LNCAP (cell line): Measurements from ENCODE around the gene TRAF3.

Experiments
- TF ChIP-seq, protein P1 (sequence below): fragments of 450-650 bp; IDR thresholded peaks from 2 replicates; pipeline ENCODE4 v1.5.1; 2017; ENCODE audit warnings: mild to moderate bottlenecking

Gene TRAF3

DNA sequence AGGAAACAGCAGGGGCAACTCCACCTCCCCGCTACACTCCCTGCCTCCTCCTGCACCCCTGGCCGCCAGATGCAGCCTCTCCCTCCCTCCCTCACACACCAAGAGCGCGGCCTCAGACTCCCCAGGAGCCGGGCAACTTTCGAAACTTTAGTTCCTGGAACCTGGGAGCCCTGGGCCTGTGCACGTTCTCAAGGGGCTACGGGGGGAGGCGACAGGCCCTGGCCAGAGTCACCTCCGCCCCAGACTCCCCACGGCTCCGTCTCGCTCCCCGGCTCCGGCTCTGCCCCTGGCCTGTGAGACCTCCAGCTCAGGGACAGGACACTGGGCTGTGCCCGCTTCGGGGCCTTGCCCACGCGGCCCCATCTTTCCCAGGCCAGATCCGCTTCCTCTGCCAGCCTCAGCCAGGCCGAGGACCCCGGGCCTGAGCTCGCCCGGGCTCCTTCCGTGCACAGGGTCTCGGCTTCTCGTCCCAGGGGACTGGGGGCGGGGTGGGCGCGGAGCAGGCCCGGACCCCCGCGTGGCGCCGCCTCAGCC lies 150.7 kb downstream of the TRAF3 start:
- TF ChIP-seq, protein P1, sequence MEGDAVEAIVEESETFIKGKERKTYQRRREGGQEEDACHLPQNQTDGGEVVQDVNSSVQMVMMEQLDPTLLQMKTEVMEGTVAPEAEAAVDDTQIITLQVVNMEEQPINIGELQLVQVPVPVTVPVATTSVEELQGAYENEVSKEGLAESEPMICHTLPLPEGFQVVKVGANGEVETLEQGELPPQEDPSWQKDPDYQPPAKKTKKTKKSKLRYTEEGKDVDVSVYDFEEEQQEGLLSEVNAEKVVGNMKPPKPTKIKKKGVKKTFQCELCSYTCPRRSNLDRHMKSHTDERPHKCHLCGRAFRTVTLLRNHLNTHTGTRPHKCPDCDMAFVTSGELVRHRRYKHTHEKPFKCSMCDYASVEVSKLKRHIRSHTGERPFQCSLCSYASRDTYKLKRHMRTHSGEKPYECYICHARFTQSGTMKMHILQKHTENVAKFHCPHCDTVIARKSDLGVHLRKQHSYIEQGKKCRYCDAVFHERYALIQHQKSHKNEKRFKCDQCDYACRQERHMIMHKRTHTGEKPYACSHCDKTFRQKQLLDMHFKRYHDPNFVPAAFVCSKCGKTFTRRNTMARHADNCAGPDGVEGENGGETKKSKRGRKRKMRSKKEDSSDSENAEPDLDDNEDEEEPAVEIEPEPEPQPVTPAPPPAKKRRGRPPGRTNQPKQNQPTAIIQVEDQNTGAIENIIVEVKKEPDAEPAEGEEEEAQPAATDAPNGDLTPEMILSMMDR = no peak

DNA sequence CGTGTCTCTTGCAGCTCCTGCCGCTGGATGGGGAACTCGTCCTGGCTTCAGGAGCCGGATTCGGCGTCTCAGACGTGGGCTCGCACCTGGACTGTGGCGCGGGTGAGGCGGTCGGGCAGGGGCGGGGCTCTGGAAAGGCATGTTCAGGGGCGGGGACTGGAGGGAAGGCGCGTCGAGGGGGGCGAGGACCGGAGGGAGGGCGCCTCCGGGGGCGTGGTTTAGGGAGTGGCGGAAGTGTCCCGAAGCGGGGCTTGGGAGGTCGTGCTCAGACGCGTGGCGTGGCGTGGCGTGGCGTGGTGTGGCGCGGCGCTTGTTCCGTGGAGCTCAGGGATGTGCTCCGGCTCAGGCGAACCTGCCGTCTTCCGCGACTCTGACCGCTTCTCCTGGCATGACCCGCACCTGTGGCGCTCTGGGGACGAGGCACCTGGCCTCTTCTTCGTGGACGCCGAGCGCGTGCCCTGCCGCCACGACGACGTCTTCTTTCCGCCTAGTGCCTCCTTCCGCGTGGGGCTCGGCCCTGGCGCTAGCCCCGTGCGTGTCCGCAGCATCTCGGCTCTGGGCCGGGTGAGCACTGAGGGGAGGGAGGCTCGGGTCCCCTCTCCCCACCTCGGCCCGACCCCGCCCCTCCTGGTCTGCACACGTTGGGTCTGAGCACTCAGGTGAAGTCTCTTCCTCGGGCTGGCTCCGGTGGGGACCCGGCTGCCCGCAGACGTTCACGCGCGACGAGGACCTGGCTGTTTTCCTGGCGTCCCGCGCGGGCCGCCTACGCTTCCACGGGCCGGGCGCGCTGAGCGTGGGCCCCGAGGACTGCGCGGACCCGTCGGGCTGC lies 151.4 kb downstream of the TRAF3 start:
- TF ChIP-seq, protein P1 = no peak

DNA sequence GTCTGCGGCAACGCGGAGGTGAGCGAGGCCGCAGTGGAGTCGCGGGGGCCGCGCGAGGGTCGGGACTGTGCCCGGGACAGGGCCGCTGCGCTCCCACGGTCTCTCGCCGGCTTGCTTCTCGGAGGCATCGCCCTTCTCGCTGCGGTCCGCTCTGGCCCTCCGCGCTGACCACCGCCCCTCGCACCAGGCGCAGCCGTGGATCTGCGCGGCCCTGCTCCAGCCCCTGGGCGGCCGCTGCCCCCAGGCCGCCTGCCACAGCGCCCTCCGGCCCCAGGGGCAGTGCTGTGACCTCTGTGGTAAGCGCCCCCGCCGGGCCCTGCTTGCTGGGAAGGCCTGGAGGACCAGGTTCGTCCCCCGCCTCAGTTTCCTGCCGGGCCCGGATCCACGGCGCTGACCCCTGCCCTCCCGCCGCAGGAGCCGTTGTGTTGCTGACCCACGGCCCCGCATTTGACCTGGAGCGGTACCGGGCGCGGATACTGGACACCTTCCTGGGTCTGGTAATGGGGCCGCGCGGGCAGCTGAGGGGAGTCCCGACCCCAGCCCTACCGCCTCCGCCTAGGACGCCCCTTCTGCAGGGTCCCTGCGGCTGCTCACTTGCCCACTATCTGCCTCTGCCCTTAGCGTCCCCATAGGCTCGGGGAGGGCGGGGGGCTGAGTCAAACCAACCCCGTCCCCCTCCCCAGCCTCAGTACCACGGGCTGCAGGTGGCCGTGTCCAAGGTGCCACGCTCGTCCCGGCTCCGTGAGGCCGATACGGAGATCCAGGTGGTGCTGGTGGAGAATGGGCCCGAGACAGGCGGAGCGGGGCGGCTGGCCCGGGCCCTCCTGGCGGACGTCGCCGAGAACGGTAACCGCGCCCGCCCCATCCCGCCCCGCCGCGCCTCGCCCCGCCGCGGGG lies 152.2 kb downstream of the TRAF3 start:
- TF ChIP-seq, protein P1 = no peak

DNA sequence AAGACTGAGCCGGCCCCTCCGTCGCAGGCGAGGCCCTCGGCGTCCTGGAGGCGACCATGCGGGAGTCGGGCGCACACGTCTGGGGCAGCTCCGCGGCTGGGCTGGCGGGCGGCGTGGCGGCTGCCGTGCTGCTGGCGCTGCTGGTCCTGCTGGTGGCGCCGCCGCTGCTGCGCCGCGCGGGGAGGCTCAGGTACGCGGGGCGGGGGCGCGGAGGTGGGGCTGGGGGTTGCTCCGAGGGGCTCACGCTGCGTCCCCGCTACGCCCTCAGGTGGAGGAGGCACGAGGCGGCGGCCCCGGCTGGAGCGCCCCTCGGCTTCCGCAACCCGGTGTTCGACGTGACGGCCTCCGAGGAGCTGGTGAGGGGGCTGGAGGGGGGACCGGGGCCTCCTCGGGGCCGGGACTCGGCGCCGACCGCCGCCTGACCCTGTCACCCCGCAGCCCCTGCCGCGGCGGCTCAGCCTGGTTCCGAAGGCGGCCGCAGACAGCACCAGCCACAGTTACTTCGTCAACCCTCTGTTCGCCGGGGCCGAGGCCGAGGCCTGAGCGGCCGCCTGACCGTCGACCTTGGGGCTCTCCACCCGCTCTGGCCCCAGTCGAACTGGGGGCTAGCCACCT lies 153.0 kb downstream of the TRAF3 start:
- TF ChIP-seq, protein P1 = no peak

DNA sequence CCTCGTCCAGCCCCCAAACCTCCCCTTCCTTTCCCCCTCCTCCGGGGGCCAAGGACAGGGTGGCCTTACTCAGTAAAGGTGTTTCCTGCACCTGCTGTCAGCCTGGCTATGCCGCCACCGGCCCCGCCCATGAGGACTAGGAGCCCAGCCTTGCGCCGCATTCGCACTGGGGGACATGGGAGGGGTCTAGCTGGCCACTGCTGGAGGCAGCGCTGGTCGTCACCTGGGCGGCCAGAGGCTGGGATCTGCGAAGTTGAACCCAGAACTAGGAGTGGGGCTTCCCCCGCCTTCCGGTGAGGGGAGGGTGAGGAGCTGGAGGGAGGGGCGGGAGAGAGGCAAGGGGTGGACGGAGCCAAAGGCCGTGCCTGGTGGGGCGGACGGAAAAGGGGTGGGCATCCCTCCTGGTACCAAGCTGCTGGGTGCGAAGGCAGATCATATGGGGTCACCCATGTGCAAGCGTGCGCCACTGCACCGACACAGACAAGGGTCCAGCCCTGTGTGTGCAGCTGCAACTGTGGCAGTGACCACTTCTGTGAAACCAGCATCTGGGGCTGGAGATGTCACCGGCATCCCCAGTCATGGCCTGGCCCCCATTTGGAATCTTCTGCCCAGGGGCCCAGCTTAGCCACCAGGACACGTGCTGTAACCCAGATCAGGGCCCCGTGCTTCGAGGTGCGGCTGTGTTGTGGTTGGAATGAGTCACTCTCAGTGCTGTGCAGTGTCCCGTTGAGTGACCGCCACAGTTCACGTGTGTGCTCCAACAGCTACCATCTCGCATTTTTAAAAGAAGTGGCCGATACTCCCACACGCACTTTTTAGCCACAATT lies 153.7 kb downstream of the TRAF3 start:
- TF ChIP-seq, protein P1 = no peak

DNA sequence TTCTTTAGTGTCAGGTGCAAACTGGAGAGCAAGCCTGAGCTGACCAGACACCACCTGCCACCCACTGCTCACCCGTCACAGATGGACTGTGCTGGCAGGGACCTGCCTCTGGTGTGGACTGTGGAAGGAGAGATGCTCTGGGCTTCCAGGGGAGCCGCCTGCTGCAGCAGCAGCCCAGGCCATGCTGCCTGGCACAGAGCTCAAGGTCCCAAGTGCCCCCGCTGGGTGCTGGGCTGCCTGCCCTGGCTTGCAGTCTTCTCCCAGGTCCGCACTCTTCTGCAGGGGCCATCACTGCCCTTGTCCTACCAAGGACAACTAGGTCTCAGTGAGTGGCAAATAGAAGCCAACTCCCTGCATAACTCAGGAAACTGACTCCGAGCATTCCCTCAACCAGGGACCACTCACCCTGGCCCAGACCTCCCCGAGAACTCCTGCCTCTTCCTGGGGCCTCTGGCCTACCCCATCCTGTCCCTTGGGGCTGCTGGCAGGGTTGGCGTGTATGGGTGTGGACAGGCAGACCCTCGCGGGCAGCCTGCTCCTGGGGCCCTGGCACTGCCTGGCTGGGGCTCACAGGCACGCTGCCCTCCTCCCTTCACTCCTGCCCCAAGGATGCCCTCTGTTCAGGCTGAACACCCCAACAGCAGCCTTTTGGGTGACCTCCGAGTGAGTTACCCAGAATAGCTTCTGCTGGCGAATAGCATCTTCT lies 154.5 kb downstream of the TRAF3 start:
- TF ChIP-seq, protein P1 = no peak
